ENCODE measurements around the gene RIBC2.
A peak's percentile ranks its signal among the peaks of the same experiment; 100 is the strongest.
"Not testable (repeated sequence)": the region's sequence is repeated elsewhere in the genome, so short reads cannot be mapped to it uniquely, and the experiment has no call there.

The RIBC2 gene

DNA sequence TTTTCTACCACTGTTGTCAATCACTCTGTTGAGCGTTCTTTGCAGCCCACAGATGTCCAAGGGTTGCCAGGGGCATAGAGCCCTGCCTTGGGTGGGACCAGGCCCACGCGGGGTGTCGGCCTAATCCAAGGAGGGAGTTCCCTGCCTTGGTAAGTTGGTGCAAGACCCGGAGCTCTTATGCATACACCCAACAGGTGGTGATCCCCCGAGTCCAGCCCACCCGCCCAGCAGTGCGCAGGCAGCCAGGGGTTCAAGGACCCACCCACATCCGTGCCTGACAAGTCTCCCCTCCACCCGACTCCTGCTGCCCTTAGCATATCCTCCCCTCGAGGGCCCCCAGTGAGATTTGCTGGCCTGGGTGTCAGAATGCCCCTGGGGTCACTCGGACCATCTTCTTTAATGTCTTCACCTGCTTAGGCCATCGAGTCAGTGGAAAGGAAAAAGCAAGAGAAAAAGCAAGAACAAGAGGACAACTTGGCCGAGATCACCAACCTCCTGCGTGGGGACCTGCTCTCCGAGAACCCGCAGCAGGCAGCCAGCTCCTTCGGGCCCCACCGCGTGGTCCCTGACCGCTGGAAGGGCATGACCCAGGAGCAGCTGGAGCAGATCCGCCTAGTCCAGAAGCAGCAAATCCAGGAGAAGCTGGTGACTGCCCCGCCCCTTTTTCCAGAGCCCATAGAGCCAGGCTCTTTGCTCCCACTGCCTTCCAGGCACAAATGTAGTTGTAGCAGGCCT, 12.2 kb downstream of the RIBC2 start:
- no peak overlapping the region for H3K4me2 ChIP-seq (ENCODE audit: low read length)
- no peaks in the 10 kb centered on the region for H3K36me3 ChIP-seq (ENCODE audit: insufficient read depth, low read length)
- H3K9ac ChIP-seq (ENCODE audit: low read depth, low read length) = no peak overlapping the region
- no peaks in the 10 kb centered on the region for H3K4me1 ChIP-seq (ENCODE audit: control insufficient read depth, insufficient read depth, low read length)
- H3K4me3 ChIP-seq (ENCODE audit: low read length) = no peak overlapping the region
- H3K9me3 ChIP-seq (replicated peaks; ENCODE audit: low read length) = no peaks in the 10 kb centered on the region
- H3K27me3 ChIP-seq (ENCODE audit: control insufficient read depth, insufficient read depth, low read length) = peaks cover 11% of the 10 kb centered on the region

DNA sequence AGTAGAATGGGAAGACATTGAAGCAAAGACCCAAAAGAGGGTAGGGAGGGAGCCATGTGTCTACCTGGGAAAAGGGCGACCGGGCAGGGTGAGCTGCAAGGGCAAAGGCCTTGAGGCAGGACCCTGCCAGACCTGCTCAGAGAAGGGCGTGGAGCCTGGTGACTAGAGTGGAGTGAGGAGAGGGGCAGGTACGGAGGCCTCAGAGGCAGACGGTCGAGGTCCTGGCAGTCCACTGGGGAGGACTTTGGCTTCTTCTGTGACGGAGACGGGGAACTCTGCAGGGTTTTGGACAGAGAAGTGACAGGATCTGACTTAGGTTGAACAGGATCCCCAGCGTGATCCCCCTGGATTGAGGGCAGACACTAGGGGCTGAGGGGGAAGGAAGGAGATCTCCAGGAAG, 12.9 kb downstream of the RIBC2 start:
- Histone ChIP-seq H3K4me2 (ENCODE audit: low read length) (no peak overlapping the region), H3K36me3 (ENCODE audit: insufficient read depth, low read length) (no peaks in the 10 kb centered on the region), H3K9ac (ENCODE audit: low read depth, low read length) (no peak overlapping the region), H3K27me3 (ENCODE audit: control insufficient read depth, insufficient read depth, low read length) (peaks cover 11% of the 10 kb centered on the region), H3K4me1 (ENCODE audit: control insufficient read depth, insufficient read depth, low read length) (no peaks in the 10 kb centered on the region), H3K9me3 (replicated peaks; ENCODE audit: low read length) (no peaks in the 10 kb centered on the region), H3K4me3 (ENCODE audit: low read length) (no peak overlapping the region)

DNA sequence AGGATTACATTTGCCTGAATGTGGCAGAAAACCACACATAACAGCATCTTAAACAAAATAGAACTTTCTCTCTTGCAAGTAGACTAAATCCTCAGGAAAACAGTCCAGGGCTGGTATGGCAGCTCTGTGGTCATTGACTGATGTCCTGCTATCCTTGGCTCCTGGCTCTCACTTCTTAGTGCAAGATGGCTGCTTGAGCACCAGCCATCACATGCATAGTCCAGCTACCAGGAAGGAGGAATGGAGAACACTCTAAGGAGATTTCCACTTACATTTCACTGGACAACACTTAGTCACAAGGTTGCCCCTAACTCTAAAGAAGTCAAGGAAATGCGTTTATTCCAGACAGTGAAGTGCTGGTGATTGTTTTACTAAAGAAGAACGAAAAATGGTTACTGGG, 13.6 kb downstream of the RIBC2 start:
- no peak overlapping the region for H3K4me2 ChIP-seq (ENCODE audit: low read length)
- no peaks in the 10 kb centered on the region for H3K4me1 ChIP-seq (ENCODE audit: control insufficient read depth, insufficient read depth, low read length)
- no peaks in the 10 kb centered on the region for H3K9me3 ChIP-seq (replicated peaks; ENCODE audit: low read length)
- peaks cover 11% of the 10 kb centered on the region for H3K27me3 ChIP-seq (ENCODE audit: control insufficient read depth, insufficient read depth, low read length)
- H3K4me3 ChIP-seq (ENCODE audit: low read length) = no peak overlapping the region
- H3K9ac ChIP-seq (ENCODE audit: low read depth, low read length) = no peak overlapping the region
- H3K36me3 ChIP-seq (ENCODE audit: insufficient read depth, low read length) = no peaks in the 10 kb centered on the region

DNA sequence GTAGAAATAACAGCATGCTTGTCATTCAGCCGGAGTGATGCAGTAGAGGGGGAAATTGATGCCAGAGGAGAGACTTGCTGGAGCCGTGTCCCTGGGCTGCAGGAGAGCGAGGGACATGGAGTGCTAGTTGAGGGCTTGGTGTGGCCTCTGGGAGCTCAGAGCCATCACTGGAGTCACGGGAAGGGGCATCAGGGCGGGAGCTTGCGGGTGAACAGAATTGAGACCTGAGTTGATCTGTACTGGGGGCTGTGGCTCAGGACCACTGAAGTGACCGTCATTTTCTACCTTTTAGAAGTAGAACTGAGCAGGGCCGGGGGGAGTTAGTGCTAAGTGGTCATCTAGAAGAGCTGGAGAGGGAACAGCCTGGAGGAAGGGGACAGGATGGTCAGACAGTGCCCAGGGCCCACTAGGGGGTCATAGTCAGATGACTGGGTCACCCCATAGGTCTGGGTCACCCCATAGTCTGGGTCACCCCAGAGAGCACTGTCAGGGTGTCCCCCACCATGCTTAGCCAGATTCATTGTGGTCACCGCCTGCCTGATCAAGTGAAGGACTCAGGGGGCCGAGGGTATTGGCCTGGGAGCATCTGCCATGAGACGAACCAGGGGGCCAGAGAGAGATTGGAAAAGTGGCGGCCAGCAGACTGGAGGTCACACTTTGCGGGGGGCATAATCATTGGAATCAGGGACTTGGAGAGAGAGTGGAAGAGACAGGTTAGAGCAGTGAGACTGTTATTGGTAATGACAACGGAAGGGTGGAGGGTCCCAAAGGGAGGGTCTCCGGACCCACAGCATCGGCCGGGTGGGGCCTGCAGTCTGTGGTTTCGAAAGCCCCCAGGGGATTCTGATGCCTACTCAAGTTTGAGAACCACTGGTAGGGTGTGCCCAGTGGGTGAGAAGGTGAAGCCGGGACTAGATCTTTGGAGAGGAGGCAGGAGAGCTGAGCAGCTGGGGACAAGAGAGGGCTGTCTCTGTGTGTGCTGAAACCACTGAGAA, 15.2 kb downstream of the RIBC2 start:
- H3K36me3 ChIP-seq (ENCODE audit: insufficient read depth, low read length) = no peaks in the 10 kb centered on the region
- no peak overlapping the region for H3K4me3 ChIP-seq (ENCODE audit: low read length)
- H3K9me3 ChIP-seq (replicated peaks; ENCODE audit: low read length) = no peaks in the 10 kb centered on the region
- peaks cover 11% of the 10 kb centered on the region for H3K27me3 ChIP-seq (ENCODE audit: control insufficient read depth, insufficient read depth, low read length)
- H3K4me1 ChIP-seq (ENCODE audit: control insufficient read depth, insufficient read depth, low read length) = no peaks in the 10 kb centered on the region
- no peak overlapping the region for H3K9ac ChIP-seq (ENCODE audit: low read depth, low read length)
- H3K4me2 ChIP-seq (ENCODE audit: low read length) = no peak overlapping the region

DNA sequence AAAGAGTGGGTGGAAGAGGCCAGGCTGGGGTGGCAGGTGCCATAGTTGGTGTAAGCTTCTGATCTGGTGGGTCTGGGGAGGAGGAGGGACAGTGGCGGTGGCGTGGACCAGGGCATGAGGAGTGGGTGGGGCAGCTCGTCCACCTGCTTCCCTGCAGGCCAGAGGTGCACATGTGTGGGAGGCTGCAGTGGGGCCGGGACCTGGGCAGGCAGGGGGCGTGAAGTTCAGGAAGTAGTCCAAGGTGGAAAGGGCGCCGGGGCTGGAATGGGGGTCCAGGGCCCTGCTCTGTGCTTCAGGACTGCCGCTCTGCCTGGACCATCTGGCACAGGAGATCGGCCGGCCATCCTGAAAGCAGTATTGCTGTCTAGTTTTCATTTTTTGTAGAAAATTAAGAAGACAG, 15.9 kb downstream of the RIBC2 start:
- H3K27me3 ChIP-seq (ENCODE audit: control insufficient read depth, insufficient read depth, low read length) = peaks cover 11% of the 10 kb centered on the region
- no peak overlapping the region for H3K4me3 ChIP-seq (ENCODE audit: low read length)
- no peaks in the 10 kb centered on the region for H3K9me3 ChIP-seq (replicated peaks; ENCODE audit: low read length)
- no peak overlapping the region for H3K4me2 ChIP-seq (ENCODE audit: low read length)
- no peaks in the 10 kb centered on the region for H3K4me1 ChIP-seq (ENCODE audit: control insufficient read depth, insufficient read depth, low read length)
- H3K36me3 ChIP-seq (ENCODE audit: insufficient read depth, low read length) = no peaks in the 10 kb centered on the region
- H3K9ac ChIP-seq (ENCODE audit: low read depth, low read length) = no peak overlapping the region

DNA sequence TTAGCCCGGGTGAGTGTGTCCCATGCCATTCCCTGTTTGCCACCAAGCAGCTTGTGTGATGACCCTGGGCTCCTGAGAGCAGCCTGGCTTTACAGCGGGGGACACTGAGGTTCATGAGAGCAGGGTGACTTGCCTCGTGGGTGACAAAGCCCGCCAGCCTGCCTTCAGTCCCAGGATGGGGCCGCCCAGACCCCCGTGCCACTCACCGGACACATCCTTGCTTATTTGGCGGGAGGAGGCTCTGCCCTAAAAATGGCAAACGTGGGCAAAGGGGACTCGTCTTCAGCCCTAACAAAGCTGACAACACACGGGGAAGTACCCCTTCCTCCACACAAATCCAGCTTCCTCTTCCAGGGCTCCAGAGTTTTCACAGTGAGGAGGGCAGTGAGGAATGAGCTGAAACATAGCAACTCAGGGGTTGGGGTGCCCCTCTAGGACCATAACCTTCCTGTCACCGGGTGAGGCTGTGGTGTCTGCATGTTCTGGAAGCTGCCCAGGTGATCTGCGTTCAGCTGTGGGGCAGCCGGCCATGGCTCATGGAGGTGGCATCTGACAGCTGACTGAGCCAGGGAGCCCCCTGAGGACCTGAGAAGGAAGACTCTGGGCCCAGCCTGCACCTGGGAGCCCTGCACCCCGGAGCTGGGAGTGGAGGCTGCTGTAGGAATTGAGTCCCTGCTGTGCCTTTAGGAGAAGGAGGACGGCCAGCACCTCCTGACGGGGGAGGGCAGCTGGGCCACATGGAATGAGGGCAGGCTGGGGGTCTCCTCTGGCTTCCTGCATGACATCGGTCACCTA, 16.7 kb downstream of the RIBC2 start:
- Histone ChIP-seq H3K9ac (ENCODE audit: low read depth, low read length) (no peak overlapping the region), H3K4me1 (ENCODE audit: control insufficient read depth, insufficient read depth, low read length) (peaks cover under 1% of the 10 kb centered on the region), H3K27me3 (ENCODE audit: control insufficient read depth, insufficient read depth, low read length) (peaks cover 11% of the 10 kb centered on the region), H3K9me3 (replicated peaks; ENCODE audit: low read length) (no peaks in the 10 kb centered on the region), H3K4me3 (ENCODE audit: low read length) (no peak overlapping the region), H3K36me3 (ENCODE audit: insufficient read depth, low read length) (no peaks in the 10 kb centered on the region), H3K4me2 (ENCODE audit: low read length) (no peak overlapping the region)

DNA sequence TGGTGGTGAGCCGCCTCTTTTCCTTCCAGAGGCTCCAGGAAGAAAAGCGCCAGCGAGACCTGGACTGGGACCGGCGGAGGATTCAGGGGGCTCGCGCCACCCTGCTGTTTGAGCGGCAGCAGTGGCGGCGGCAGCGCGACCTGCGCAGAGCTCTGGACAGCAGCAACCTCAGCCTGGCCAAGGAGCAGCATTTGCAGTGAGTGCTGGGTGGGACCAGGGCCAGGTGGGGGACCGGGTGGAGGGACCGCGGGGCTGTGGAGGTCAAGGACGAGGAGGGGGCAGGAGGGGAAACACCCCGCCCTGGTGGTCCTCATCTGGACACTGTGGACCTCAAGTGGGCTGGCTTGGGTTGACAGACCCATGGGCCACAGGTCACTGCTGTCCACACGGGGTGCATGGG, 17.4 kb downstream of the RIBC2 start:
- Histone ChIP-seq H3K4me1 (ENCODE audit: control insufficient read depth, insufficient read depth, low read length) (peaks cover 5% of the 10 kb centered on the region), H3K36me3 (ENCODE audit: insufficient read depth, low read length) (no peaks in the 10 kb centered on the region), H3K9ac (ENCODE audit: low read depth, low read length) (no peak overlapping the region), H3K9me3 (replicated peaks; ENCODE audit: low read length) (no peaks in the 10 kb centered on the region), H3K27me3 (ENCODE audit: control insufficient read depth, insufficient read depth, low read length) (peaks cover 11% of the 10 kb centered on the region), H3K4me3 (ENCODE audit: low read length) (no peak overlapping the region), H3K4me2 (ENCODE audit: low read length) (no peak overlapping the region)

DNA sequence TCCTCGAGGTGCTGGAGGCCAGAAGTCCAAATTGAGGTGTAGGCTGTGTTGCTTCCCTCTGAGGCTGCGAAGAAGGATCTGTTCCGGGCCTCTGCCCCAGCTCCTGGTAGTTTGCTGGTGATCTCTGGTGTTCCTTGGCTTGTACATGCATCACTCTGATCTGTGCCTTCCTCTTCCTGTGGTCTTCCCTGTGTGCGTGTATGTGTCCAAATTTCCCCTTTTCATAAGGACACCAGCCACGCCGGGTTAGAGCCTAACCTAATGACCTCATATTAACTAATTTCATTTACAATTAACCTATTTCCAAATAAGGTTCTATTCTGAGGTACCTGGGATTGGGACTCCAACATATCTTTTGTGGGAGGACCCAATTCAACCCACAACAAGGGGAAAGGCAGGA, 21.5 kb downstream of the RIBC2 start:
- H3K36me3 ChIP-seq (ENCODE audit: insufficient read depth, low read length) = no peaks in the 10 kb centered on the region
- H3K4me1 ChIP-seq (ENCODE audit: control insufficient read depth, insufficient read depth, low read length) = peaks cover 5% of the 10 kb centered on the region
- no peak overlapping the region for H3K4me2 ChIP-seq (ENCODE audit: low read length)
- H3K9me3 ChIP-seq (replicated peaks; ENCODE audit: low read length) = no peaks in the 10 kb centered on the region
- H3K4me3 ChIP-seq (ENCODE audit: low read length) = no peak overlapping the region
- no peak overlapping the region for H3K9ac ChIP-seq (ENCODE audit: low read depth, low read length)
- H3K27me3 ChIP-seq (ENCODE audit: control insufficient read depth, insufficient read depth, low read length) = peaks cover 7% of the 10 kb centered on the region

DNA sequence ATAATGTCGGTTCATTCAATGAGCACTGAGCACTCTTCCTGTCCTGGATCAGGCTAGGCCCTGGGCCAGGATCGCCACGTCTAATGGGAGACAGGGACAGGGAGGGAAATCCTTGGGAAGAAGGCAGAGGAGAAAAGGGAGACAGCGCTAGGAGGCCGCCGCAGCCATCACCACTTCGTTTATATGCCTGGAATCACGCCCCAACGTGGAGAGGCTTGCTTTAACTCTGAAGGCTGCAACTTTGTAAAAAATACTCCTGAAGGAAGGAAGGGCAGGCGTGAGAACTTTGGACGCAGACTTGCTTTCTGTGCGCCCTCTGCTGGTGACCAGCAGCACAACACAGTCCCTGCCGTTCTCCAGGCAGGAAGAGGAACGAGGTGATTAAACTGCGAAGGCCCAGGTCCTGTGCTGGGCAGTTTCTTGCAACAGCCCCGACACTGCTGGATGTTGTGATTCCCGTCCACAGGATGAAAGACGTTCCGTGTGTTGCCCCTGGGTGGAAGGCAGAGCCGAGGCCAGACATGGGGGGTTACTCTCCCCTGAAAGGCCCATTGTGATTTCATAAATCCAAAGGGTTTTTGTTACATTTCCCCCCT, 22.1 kb downstream of the RIBC2 start:
- H3K4me1 ChIP-seq (ENCODE audit: control insufficient read depth, insufficient read depth, low read length) = peaks cover 5% of the 10 kb centered on the region
- H3K36me3 ChIP-seq (ENCODE audit: insufficient read depth, low read length) = no peaks in the 10 kb centered on the region
- peak overlapping the region; percentile 52 for H3K4me2 ChIP-seq (ENCODE audit: low read length)
- H3K27me3 ChIP-seq (ENCODE audit: control insufficient read depth, insufficient read depth, low read length) = peaks cover 1% of the 10 kb centered on the region
- H3K9me3 ChIP-seq (replicated peaks; ENCODE audit: low read length) = no peaks in the 10 kb centered on the region
- H3K4me3 ChIP-seq (ENCODE audit: low read length) = peak overlapping the region; percentile 37
- H3K9ac ChIP-seq (ENCODE audit: low read depth, low read length) = peak overlapping the region; percentile 23

DNA sequence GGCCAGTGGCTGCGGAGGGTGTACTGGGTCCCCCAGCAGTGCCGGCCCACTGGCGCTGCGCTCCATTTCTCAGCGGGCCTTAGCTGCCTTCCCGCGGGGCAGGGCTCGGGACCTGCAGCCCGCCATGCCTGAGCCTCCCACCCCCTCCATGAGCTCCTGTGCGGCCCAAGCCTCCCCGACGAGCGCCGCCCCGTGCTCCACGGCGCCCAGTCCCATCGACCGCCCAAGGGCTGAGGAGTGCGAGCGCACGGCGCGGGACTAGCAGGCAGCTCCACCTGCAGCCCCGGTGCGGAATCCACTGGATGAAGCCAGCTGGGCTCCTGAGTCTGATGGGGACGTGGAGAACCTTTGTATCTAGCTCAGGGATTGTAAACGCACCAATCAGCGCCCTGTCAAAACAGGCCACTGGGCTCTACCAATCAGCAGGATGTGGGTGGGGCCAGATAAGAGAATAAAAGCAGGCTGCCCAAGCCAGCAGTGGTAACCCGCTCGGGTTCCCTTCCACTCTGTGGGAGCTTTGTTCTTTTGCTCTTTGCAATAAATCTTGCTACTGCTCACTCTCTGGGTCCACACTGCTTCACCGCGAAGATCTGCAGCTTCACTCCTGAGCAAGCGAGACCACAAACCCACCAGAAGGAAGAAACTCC, 23.5 kb downstream of the RIBC2 start:
- not testable (repeated sequence) for H3K4me2 ChIP-seq (ENCODE audit: low read length); H3K9me3 ChIP-seq (replicated peaks; ENCODE audit: low read length); H3K4me3 ChIP-seq (ENCODE audit: low read length); H3K4me1 ChIP-seq (ENCODE audit: control insufficient read depth, insufficient read depth, low read length); H3K9ac ChIP-seq (ENCODE audit: low read depth, low read length); H3K27me3 ChIP-seq (ENCODE audit: control insufficient read depth, insufficient read depth, low read length); H3K36me3 ChIP-seq (ENCODE audit: insufficient read depth, low read length)

Measured in skeletal muscle satellite cell (primary cell).